HG03442 (cell line): ENCODE results near the gene VWC2.

ENCODE experiments used
- ATAC-seq: cut with Tn5 transposase; IDR thresholded peaks from one replicate; pipeline ENCODE4 v1.9.1; 2021; ENCODE audit warnings: mild to moderate bottlenecking, moderate library complexity; ENCODE audit not compliant: unreplicated experiment

VWC2 gene

DNA sequence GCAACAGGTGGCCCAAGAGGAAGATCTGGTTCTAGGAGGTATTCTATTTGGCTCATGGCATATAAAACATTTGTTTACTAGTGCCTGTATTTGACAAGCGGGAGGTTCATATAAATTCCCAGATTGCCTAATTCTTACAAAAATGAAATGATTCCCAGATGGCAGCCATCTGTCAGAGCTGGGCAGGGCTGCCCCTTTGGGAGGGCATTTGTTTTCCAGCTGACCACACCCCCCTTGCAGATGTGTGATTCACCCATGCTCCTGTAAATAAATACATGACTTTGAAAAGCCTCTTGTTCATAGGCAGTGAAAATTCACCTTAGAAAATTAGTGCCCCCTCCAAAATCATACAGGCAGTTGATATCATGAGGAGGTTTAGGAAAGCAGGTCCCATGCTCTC, 8.6 kb downstream of the VWC2 start:
- no peak for ATAC-seq

DNA sequence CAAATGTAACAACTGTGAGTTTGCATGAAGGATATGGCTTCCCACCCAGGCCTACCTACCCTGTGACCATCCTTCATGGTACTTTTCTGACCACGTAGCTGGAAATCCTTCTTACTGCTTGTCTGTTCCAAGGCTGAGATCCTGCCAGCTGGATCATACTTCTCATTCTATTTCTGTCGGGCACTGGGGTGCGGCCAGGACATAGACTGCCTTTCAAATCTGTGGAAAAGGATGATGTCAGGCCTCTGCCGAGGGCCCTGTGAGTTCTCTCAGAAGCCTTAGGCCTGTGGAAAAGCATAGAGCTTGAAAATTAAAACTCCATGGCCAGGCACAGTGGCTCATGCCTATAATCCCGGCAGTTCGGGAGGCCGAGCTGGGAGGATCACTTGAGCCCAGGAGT, 10.0 kb downstream of the VWC2 start:
- no peak for ATAC-seq

DNA sequence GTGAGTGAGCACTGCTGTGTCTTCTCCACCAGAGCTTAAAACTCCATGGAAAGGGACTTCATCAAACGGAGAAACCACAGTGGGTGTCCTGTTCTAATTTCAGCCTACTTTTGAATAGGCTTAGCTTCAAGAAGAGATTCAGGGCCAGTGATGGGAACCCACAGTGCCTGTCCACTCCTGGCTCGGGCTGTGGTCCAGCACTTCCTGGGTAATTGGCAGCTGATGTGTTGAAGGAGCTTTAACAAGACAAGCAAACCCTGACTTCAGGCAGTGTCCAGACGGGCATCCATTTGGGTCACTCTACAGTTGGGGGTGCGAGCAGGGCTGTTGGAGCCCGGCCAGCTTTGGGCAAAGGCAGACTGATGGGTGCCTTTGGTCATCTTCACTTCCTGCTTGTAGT, 14.5 kb downstream of the VWC2 start:
- no peak for ATAC-seq

- no peak for ATAC-seq
These were observed 15.1 kb downstream of the VWC2 start for GRCh38 chr7:49788455-49789059.

- no peak for ATAC-seq
These were observed 16.3 kb downstream of the VWC2 start for GRCh38 chr7:49789736-49790135.

DNA sequence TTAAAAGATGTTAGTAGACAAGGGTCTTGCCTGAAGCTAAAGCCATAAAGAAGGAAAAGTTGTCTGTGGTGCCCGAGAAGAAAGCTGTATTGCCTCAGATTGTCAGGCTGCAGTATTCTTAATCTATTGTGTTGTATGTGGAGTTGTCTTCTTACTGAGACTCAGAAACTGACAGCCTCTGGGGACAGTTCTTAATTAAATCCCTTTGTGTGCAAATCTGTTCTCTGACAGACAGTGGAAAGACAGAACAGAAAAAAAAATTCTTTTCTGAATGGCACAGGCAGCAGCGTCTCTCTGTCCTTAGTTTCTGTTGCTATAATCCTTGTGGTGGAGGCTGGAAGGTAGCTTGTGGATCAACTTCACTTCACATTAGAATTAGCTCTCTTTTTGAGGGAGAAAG, 16.8 kb downstream of the VWC2 start:
- ATAC-seq = no peak

- ATAC-seq = peak; percentile 86
These were observed 17.8 kb downstream of the VWC2 start for GRCh38 chr7:49791088-49791741.

GRCh38 chr7:49797987-49798660, 24.7 kb downstream of the VWC2 start:
- ATAC-seq = no peak

- ATAC-seq = no peak
These were observed 26.6 kb downstream of the VWC2 start for GRCh38 chr7:49800031-49800430.

- no peak for ATAC-seq
These were observed 29.2 kb downstream of the VWC2 start for GRCh38 chr7:49802600-49802999.

DNA sequence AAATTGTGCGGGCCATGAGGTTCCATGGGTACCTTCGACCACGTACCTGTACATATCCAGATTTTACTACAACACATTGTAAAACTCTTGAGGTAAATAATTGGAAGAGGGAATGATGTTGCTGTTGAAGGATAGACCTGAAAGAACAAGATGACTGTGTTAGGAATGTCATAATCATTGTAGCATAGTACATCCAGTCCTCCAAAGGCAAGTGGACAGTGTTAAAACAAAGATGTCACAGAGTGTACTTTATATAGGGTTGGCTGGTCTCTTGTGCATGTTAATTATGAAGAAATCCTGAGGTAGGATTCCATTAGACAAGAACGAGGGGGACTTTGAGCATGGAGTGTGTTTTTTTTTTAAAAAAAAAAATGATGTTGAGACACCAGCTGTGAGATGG, 30.4 kb downstream of the VWC2 start:
- no peak for ATAC-seq

GRCh38 chr7:49805371-49806007, 32.1 kb downstream of the VWC2 start:
- no peak for ATAC-seq

GRCh38 chr7:49812534-49812933, 39.1 kb downstream of the VWC2 start:
- no peak for ATAC-seq

DNA sequence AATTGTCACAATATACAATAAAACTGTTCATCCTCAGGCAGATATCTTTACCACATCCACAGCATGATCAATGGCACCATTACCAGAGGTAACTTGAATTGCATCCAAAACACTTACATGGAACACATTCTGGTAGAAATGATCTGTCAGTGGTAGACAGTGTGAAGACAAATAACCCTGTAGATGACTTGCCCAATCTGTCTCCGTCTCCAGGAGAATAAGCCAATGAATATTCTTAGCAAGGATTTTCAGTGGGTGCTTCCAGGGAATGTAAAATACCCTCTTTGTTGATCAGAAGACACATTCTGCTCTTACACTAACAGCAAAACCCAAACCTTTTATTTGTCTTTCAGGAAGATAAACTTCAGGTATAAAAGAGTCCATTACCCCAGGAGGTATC, 43.8 kb downstream of the VWC2 start:
- no peak for ATAC-seq

GRCh38 chr7:49821181-49821580, 47.7 kb downstream of the VWC2 start:
- no peak for ATAC-seq

DNA sequence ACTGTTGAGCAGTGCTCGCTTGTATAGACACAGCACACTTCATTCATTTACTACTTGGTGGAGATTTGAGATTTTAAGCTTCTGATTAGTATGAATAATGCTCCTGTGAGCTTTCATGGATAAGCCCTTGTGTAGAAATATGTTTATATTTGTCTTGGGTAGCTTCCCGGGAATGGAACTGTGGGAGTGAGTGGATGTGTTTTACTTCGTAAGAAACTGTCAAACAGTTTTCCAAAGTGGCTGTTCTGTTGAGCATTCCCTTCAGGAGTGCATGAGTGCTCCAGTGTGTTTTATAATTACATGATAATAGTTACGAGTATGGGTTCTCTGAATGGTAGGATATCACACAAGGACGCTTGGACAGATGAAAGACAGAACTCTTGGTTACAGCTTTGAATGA, 49.4 kb downstream of the VWC2 start:
- no peak for ATAC-seq

DNA sequence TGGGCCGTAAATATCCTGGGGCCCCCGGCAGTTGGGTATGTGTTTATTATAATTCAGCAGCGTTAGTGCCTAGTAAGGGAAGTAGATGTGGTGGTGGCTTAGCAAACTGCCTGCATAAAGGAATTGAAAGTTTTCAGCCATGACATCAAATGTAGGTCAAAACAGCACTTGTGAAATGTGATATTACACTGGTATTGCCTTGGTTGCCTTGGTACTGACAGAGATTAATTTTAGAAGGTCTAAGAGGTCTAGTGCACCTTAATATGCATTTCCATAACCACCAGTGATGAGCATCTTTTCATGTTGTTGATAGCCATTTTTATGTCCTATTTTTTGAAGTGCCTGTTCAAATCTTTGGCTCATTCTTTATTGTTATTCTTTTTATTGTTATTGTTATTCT, 50.1 kb downstream of the VWC2 start:
- ATAC-seq = no peak

- no peak for ATAC-seq
These were observed 66.6 kb downstream of the VWC2 start for GRCh38 chr7:49839863-49840645.

DNA sequence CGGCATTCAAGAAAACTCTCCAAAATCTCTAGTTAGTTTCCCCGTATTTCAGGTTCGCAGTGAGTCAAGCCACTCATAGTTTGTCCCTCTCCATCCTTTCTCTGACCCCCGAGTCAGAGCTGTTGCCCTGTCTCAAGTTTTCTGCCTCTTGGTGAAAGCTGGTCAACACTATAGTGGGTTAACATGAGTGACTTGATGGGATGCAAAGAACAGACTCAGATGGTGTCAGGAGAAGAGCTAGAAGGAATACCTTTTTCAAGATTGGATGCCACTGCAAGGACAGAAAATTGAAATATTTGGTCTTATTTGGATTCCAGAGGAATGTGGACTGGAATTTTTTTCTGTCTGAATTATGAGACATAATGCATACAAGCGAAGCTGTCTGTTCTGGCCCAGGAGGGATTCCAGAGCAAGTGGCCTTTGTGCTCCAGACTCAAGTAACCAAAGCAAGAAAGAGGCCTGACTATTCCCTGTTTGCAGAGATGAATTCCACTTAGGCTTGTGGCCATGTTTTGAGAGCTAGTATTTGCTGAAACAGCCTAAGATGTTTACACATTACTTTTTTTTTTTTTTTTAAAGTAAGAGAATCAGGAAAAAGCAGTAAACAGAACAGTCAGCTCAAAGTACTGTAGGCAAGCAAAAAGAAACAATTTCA, 67.4 kb downstream of the VWC2 start:
- no peak for ATAC-seq

DNA sequence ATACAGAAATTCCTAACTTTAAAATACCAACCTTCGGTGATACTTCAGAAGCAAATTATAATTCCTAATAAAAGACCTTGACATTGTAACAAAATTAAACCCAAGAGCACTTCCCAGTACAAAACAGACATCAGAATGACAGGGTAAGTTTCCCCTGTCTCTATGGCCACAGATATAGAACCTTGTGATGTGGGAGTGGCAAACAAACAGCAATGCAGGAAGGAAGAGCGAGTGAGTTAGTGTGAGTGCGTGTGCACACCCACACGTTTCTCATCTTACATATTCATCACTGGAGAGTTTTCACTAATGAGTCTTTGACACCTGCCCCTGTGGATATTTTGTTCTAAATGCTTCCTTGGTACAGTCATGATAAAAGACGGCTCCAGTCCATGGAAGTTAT, 72.2 kb downstream of the VWC2 start:
- ATAC-seq = no peak
